H9 (cell line): ENCODE measurements around the gene LMBR1. TPM values are rescaled to one million over a fixed set of nuclear protein-coding genes. Genes with fewer than 3 reads are reported as not detected.

Source experiments
- DNase-seq: peaks from one replicate; pipeline ENCODE4 v3.0.0-alpha.2; 2017
- H2AFZ ChIP-seq: one replicate; pipeline ENCODE4 v1.6.1; 2013; ENCODE audit warnings: mild to moderate bottlenecking, low read length, control low read depth, moderate library complexity
- H2AK5ac ChIP-seq: 2 replicates; pipeline ENCODE4 v1.6.1; 2013; ENCODE audit warnings: low read length, control low read depth, mixed read lengths; ENCODE audit not compliant: insufficient read length
- H2BK120ac ChIP-seq: one replicate; pipeline ENCODE4 v1.6.1; 2013; ENCODE audit warnings: low read depth, mild to moderate bottlenecking, low read length, control low read depth, inconsistent platforms; ENCODE audit not compliant: poor library complexity, severe bottlenecking
- H2BK12ac ChIP-seq: 2 replicates; pipeline ENCODE4 v1.6.1; 2013; ENCODE audit warnings: low read length, control low read depth, mixed read lengths, low read depth; ENCODE audit not compliant: insufficient read length
- H2BK15ac ChIP-seq: 2 replicates; pipeline ENCODE4 v1.6.1; 2013; ENCODE audit warnings: low read depth, low read length, control low read depth
- H2BK20ac ChIP-seq: one replicate; pipeline ENCODE4 v1.6.1; 2013; ENCODE audit warnings: low read depth, mild to moderate bottlenecking, low read length, control low read depth, inconsistent platforms; ENCODE audit not compliant: poor library complexity, severe bottlenecking
- H2BK5ac ChIP-seq: 2 replicates; pipeline ENCODE4 v1.6.1; 2013; ENCODE audit warnings: low read length, control low read depth, mixed read lengths; ENCODE audit not compliant: insufficient read length
- H3K14ac ChIP-seq: 2 replicates; pipeline ENCODE4 v1.6.1; 2013; ENCODE audit warnings: low read length, control low read depth; ENCODE audit not compliant: insufficient read depth
- H3K18ac ChIP-seq: 2 replicates; pipeline ENCODE4 v1.6.1; 2013; ENCODE audit warnings: low read depth, mild to moderate bottlenecking, mixed read lengths, low read length, control low read depth; ENCODE audit not compliant: insufficient read length
- H3K23ac ChIP-seq: 2 replicates; pipeline ENCODE4 v1.6.1; 2013; ENCODE audit warnings: low read length, control low read depth, mixed read lengths, low read depth; ENCODE audit not compliant: insufficient read length
- H3K23me2 ChIP-seq: 2 replicates; pipeline ENCODE4 v1.6.1; 2013; ENCODE audit warnings: low read depth, mild to moderate bottlenecking, mixed read lengths, low read length, control low read depth; ENCODE audit not compliant: insufficient read length, poor library complexity, severe bottlenecking
- H3K27ac ChIP-seq: 2 replicates; pipeline ENCODE4 v1.5.1; 2013; ENCODE audit warnings: low read length, control low read depth, mixed read lengths, low read depth; ENCODE audit not compliant: insufficient read length
- H3K27me3 ChIP-seq: 2 replicates; pipeline ENCODE4 v1.6.1; 2013; ENCODE audit warnings: low read length, control low read depth, inconsistent platforms; ENCODE audit not compliant: insufficient read depth
- H3K4ac ChIP-seq: 2 replicates; pipeline ENCODE4 v1.6.1; 2013; ENCODE audit warnings: low read depth, mild to moderate bottlenecking, control low read depth, inconsistent platforms, low read length, moderate library complexity
- H3K4me1 ChIP-seq: 2 replicates; pipeline ENCODE4 v1.6.1; 2013; ENCODE audit warnings: low read length, control low read depth, inconsistent platforms; ENCODE audit not compliant: insufficient read depth
- H3K4me2 ChIP-seq: 2 replicates; pipeline ENCODE4 v1.6.1; 2013; ENCODE audit warnings: low read length, control low read depth, mixed read lengths; ENCODE audit not compliant: insufficient read length, insufficient read depth
- H3K56ac ChIP-seq: 2 replicates; pipeline ENCODE4 v1.6.1; 2013; ENCODE audit warnings: low read depth, mild to moderate bottlenecking, mixed read lengths, low read length, control low read depth; ENCODE audit not compliant: insufficient read length
- H3K79me1 ChIP-seq: 2 replicates; pipeline ENCODE4 v1.6.1; 2013; ENCODE audit warnings: low read depth, mild to moderate bottlenecking, moderate library complexity, low read length, control low read depth, inconsistent platforms; ENCODE audit not compliant: insufficient read depth, poor library complexity, severe bottlenecking
- H3K79me2 ChIP-seq: 2 replicates; pipeline ENCODE4 v1.6.1; 2013; ENCODE audit warnings: low read length, control low read depth, inconsistent platforms; ENCODE audit not compliant: insufficient read depth
- H3K9ac ChIP-seq: 2 replicates; pipeline ENCODE4 v1.6.1; 2013; ENCODE audit warnings: low read length, control low read depth, mixed read lengths; ENCODE audit not compliant: insufficient read length; ENCODE audit errors: extremely low read depth
- H3K9me3 ChIP-seq: one replicate; pipeline ENCODE4 v1.6.1; 2013; ENCODE audit warnings: low read depth, low read length, inconsistent platforms; ENCODE audit not compliant: control insufficient read depth
- H3T11ph ChIP-seq: one replicate; pipeline ENCODE4 v1.6.1; 2013; ENCODE audit warnings: mild to moderate bottlenecking, low read length, control low read depth, inconsistent platforms
- H4K20me1 ChIP-seq: one replicate; pipeline ENCODE4 v1.6.1; 2013; ENCODE audit not compliant: control insufficient read depth, insufficient read length, insufficient read depth
- H4K5ac ChIP-seq: 2 replicates; pipeline ENCODE4 v1.6.1; 2013; ENCODE audit warnings: low read depth, mild to moderate bottlenecking, mixed read lengths, low read length, control low read depth; ENCODE audit not compliant: insufficient read length
- H4K8ac ChIP-seq: replicated peaks from 2 replicates; pipeline ENCODE4 v1.6.1; 2013; ENCODE audit warnings: low read length, control low read depth, mixed read lengths, low read depth; ENCODE audit not compliant: insufficient read length
- H4K91ac ChIP-seq: 2 replicates; pipeline ENCODE4 v1.6.1; 2013; ENCODE audit warnings: low read depth, mild to moderate bottlenecking, moderate library complexity, mixed read lengths, low read length, control low read depth; ENCODE audit not compliant: insufficient read length
- H3K27ac Mint-ChIP-seq, 3 experiments: 2 replicates in 2 of 3; 3 replicates in 1 of 3; pipeline ENCODE4 v1.8.0; 2020 to 2021; ENCODE audit warnings: mixed read lengths in 3 of 3, mild to moderate bottlenecking in 1 of 3, moderate library complexity in 1 of 3
- H3K27me3 Mint-ChIP-seq: 2 replicates; pipeline ENCODE4 v1.8.0; 2021; ENCODE audit warnings: low read depth, mild to moderate bottlenecking, moderate library complexity, mixed read lengths
- H3K36me3 Mint-ChIP-seq, 3 experiments: 2 replicates in 2 of 3; 3 replicates in 1 of 3; pipeline ENCODE4 v1.8.0; 2020 to 2021; ENCODE audit warnings: low read depth in 3 of 3, mixed read lengths in 3 of 3; ENCODE audit not compliant: insufficient read depth in 1 of 3
- H3K4me1 Mint-ChIP-seq, 2 experiments: 2 replicates each; pipeline ENCODE4 v1.8.0; 2020; ENCODE audit warnings: mixed read lengths in 2 of 2
- H3K4me3 Mint-ChIP-seq, 2 experiments: 2 replicates in 1 of 2; 3 replicates in 1 of 2; pipeline ENCODE4 v1.8.0; 2020 to 2021; ENCODE audit warnings: mild to moderate bottlenecking in 2 of 2, mixed read lengths in 2 of 2, moderate library complexity in 1 of 2
- H3K9me3 Mint-ChIP-seq, 2 experiments: 2 replicates in 1 of 2; 3 replicates in 1 of 2; pipeline ENCODE4 v1.8.0; 2020; ENCODE audit warnings: mild to moderate bottlenecking in 2 of 2, mixed read lengths in 2 of 2, moderate library complexity in 1 of 2
- WGBS: extraction: QIAGEN DNeasy Blood & Tissue Kit; methylation state at CpG from one replicate; pipeline ENCODE4 v1.1.7; 2013; ENCODE audit warnings: missing lambda C conversion rate, low lambda C conversion rate, mixed read lengths; ENCODE audit not compliant: insufficient read length; ENCODE audit errors: extremely low coverage; 5-methylcytosine and 5-hydroxymethylcytosine counted together
- total RNA-seq: library from RNA; stranded (reverse); gene quantifications from 2 replicates; pipeline ENCODE4 v1.2.1, GENCODE V29; 2021
- TF ChIP-seq, protein P1 (sequence below): fragments of 200-600 bp; sonication (generic); conservative IDR thresholded peaks from 3 replicates; pipeline ENCODE4 v1.8.0; 2021; ENCODE audit warnings: antibody characterized with exemption, mild to moderate bottlenecking

The LMBR1 gene
- total RNA-seq, 1 experiment from 2014 or later, result 62.3 TPM

DNA sequence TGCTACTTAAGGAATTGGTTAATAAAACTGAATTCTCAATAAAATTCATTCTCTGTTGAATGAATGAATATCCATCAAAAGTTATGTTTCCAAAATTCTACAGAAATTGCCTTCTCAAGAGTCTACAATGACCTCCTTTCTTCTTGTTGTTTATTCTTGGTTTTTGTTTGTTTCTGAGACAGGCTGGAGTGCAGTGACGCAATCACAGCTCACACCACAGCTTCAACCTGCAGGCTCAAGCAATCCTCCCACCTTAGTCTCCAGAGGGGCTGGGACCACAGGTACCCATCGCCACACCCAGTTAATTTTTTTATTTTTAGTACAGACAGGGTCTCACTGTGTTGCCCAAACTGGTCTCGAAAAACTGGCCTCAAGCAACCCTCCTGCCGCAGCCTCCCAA is 97.6 kb downstream of the LMBR1 start:
- no peak overlapping the region for H4K91ac ChIP-seq
- H3K4me1 Mint-ChIP-seq, result peaks cover 13 to 18% of the 10 kb centered on the region in 2 experiments
- no peaks in the 10 kb centered on the region for H4K20me1 ChIP-seq
- no peak overlapping the region for H3K4me2 ChIP-seq
- no peak overlapping the region for H2BK20ac ChIP-seq
- no peak for DNase-seq
- peaks cover 4% of the 10 kb centered on the region; the same call in 1 of the 2 replicates for H3K4me1 ChIP-seq
- H3K27me3 Mint-ChIP-seq, result no peaks in the 10 kb centered on the region
- no peak overlapping the region for H2AFZ ChIP-seq
- no peak overlapping the region for H3K18ac ChIP-seq
- no peak overlapping the region for H3K56ac ChIP-seq
- H3K79me1 ChIP-seq, result no peaks in the 10 kb centered on the region
- H3K23ac ChIP-seq, result no peak overlapping the region
- H3K27ac Mint-ChIP-seq, result peak overlapping the region in 2 of 3 experiments; percentile 37 to 70; a peak in 3 of 7 replicates
- no peaks in the 10 kb centered on the region for H3K9me3 Mint-ChIP-seq
- no peak overlapping the region for H3K4ac ChIP-seq
- peaks cover under 1 to 6% (median under 1%) of the 10 kb centered on the region in 3 experiments; a peak in 5 of 7 replicates for H3K36me3 Mint-ChIP-seq
- H3K4me3 Mint-ChIP-seq, result no peak overlapping the region
- no peak overlapping the region for H3K14ac ChIP-seq
- H2AK5ac ChIP-seq, result no peak overlapping the region
- no peaks in the 10 kb centered on the region for H3K9me3 ChIP-seq
- H3K27me3 ChIP-seq, result no peaks in the 10 kb centered on the region; the same call in 1 of the 2 replicates
- H2BK15ac ChIP-seq, result no peak overlapping the region
- H4K8ac ChIP-seq, result no peak overlapping the region
- H2BK12ac ChIP-seq, result no peak overlapping the region
- H4K5ac ChIP-seq, result no peak overlapping the region
- H3K23me2 ChIP-seq, result no peaks in the 10 kb centered on the region
- TF ChIP-seq, protein P1, sequence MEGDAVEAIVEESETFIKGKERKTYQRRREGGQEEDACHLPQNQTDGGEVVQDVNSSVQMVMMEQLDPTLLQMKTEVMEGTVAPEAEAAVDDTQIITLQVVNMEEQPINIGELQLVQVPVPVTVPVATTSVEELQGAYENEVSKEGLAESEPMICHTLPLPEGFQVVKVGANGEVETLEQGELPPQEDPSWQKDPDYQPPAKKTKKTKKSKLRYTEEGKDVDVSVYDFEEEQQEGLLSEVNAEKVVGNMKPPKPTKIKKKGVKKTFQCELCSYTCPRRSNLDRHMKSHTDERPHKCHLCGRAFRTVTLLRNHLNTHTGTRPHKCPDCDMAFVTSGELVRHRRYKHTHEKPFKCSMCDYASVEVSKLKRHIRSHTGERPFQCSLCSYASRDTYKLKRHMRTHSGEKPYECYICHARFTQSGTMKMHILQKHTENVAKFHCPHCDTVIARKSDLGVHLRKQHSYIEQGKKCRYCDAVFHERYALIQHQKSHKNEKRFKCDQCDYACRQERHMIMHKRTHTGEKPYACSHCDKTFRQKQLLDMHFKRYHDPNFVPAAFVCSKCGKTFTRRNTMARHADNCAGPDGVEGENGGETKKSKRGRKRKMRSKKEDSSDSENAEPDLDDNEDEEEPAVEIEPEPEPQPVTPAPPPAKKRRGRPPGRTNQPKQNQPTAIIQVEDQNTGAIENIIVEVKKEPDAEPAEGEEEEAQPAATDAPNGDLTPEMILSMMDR, result no peak
- no peak overlapping the region for H2BK120ac ChIP-seq
- H3K9ac ChIP-seq, result no peak overlapping the region
- no peak overlapping the region for H3K27ac ChIP-seq
- H2BK5ac ChIP-seq, result no peak overlapping the region
- no peaks in the 10 kb centered on the region for H3K79me2 ChIP-seq
- no CpG with 5 or more reads among the region's 4 CpGs for WGBS
- no peak overlapping the region for H3T11ph ChIP-seq
